ENCODE measurements around the gene TANK. TPM values are rescaled to one million over a fixed set of nuclear protein-coding genes. Genes with fewer than 3 reads are reported as not detected.
"Not testable (repeated sequence)": the region's sequence is repeated elsewhere in the genome, so short reads cannot be mapped to it uniquely, and the experiment has no call there.

The TANK gene
- total RNA-seq, 1 donor from 2014 or later = 89.5 TPM

- no peak for DNase-seq
Observed at GRCh38 chr2:161232571-161232970, 72.3 kb downstream of the TANK start.

- DNase-seq = no peak
Observed at GRCh38 chr2:161233858-161234431, 73.7 kb downstream of the TANK start.

- DNase-seq = no peak
Observed at GRCh38 chr2:161234627-161235026, 74.4 kb downstream of the TANK start.

- peak; percentile 85 for DNase-seq
Observed at GRCh38 chr2:161237392-161238264, 77.4 kb downstream of the TANK start.

- DNase-seq = no peak
Observed at GRCh38 chr2:161238265-161238559, 78.0 kb downstream of the TANK start.

GRCh38 chr2:161238560-161239325 is 78.5 kb downstream of the TANK start:
- peak; percentile 83 for DNase-seq

- DNase-seq = no peak
Observed at GRCh38 chr2:161239326-161240109, 79.3 kb downstream of the TANK start.

- no peak for DNase-seq
Observed at GRCh38 chr2:161241894-161242293, 81.7 kb downstream of the TANK start.

- no peak for DNase-seq
Observed at GRCh38 chr2:161243312-161243711, 83.1 kb downstream of the TANK start.

- DNase-seq = no peak
Observed at GRCh38 chr2:161243905-161244304, 83.7 kb downstream of the TANK start.

GRCh38 chr2:161244387-161245260 is 84.4 kb downstream of the TANK start:
- not testable (repeated sequence) for DNase-seq

GRCh38 chr2:161245261-161245553 is 85.0 kb downstream of the TANK start:
- no peak for DNase-seq

- DNase-seq = no peak
Observed at GRCh38 chr2:161245671-161246070, 85.4 kb downstream of the TANK start.

GRCh38 chr2:161246281-161246680 is 86.1 kb downstream of the TANK start:
- DNase-seq = no peak

GRCh38 chr2:161250864-161251436 is 90.7 kb downstream of the TANK start:
- no peak for DNase-seq

GRCh38 chr2:161257123-161257952 is 97.1 kb downstream of the TANK start:
- DNase-seq = no peak

GRCh38 chr2:161265874-161266273 is 105.6 kb downstream of the TANK start:
- DNase-seq = no peak

- no peak for DNase-seq
Observed at GRCh38 chr2:161269111-161269510, 108.9 kb downstream of the TANK start.

GRCh38 chr2:161273038-161273760 is 113.0 kb downstream of the TANK start:
- no peak for DNase-seq

All from occipital lobe (tissue), 2 donors.